ENCODE results near the gene NCAPH2. TPM values are rescaled to one million over a fixed set of nuclear protein-coding genes. Genes with fewer than 3 reads are reported as not detected.

NCAPH2 gene
- total and polyA plus RNA-seq, 2 of the 8 experiments (the other 6 are each of a cell fraction or from before 2014, with no cell fraction given) = 62.2 to 81.6 TPM

GRCh38 chr22:50521710-50522109 is 13.7 kb downstream of the NCAPH2 start:
- H3K56ac ChIP-seq (replicated peaks; ENCODE audit: insufficient read length, low read depth, low read length) = no peak overlapping the region
- CTCF ChIA-PET (ENCODE audit: partially characterized antibody) = interaction anchor here (0.6 to 1.5 kb wide), 4 partner anchors 24 to 797 kb away, joined by 3 read pairs; no protein-coding TSS in a partner anchor
- no peak overlapping the region for H3K14ac ChIP-seq (ENCODE audit: insufficient read length)
- peaks cover under 1% of the 10 kb centered on the region; the same call in 1 of the 2 replicates for H3K79me1 ChIP-seq (ENCODE audit: low read depth, low read length)
- no peak overlapping the region for H3K27ac ChIP-seq (ENCODE audit: low read depth, low read length)
- H2AK5ac ChIP-seq (ENCODE audit: low read depth, low read length) = no peak overlapping the region
- no peak overlapping the region for H2BK12ac ChIP-seq (ENCODE audit: low read depth, low read length)
- H3K36me3 ChIP-seq (ENCODE audit: control insufficient read depth in 2 of 4, insufficient read depth in 4 of 4, low read length in 3 of 4) = peaks cover 4 to 25% (median 19%) of the 10 kb centered on the region in 4 experiments; a peak in 7 of 8 replicates
- H3K18ac ChIP-seq (ENCODE audit: extremely low read depth, low read length) = no peak overlapping the region
- no peaks in the 10 kb centered on the region for H3K79me2 ChIP-seq (ENCODE audit: control insufficient read depth in 1 of 2, insufficient read depth in 2 of 2, low read length in 2 of 2)
- no peak for DNase-seq (ENCODE audit: low read depth in 1 of 2, low spot score in 2 of 2)
- H3K4ac ChIP-seq (replicated peaks; ENCODE audit: insufficient read length, low read depth, low read length) = no peak overlapping the region
- no peak overlapping the region for H2BK15ac ChIP-seq (ENCODE audit: low read length)
- POLR2A ChIA-PET (ENCODE audit: partially characterized antibody) = interaction anchor here (1.0 to 1.7 kb wide), 2 partner anchors 13 to 57 kb away, joined by 3 to 9 read pairs; partner anchors contain the start of genes LMF2 and NCAPH2
- H4K91ac ChIP-seq (replicated peaks; ENCODE audit: insufficient read length, low read length) = no peak overlapping the region
- peaks cover 0 to 6% (median 2%) of the 10 kb centered on the region in 4 experiments; a peak in 5 of 7 replicates for H3K4me1 ChIP-seq (replicated peaks in 1 of 4; ENCODE audit: control insufficient read depth in 3 of 4, insufficient read depth in 4 of 4, low read length in 3 of 4)
- H3K4me3 ChIP-seq (ENCODE audit: extremely low read depth in 1 of 4, insufficient read depth in 2 of 4, low read depth in 3 of 4, low read length in 4 of 4) = no peak overlapping the region
- no peak for FAIRE-seq
- 80% methylated on average over 10 of the region's 10 CpGs; no CpG with 5 or more reads in 1 of the 2 experiments for WGBS, 2 experiments (ENCODE audit: extremely low coverage in 1 of 2, insufficient coverage in 1 of 2, insufficient read length in 1 of 2, insufficient replicate concordance in 2 of 2, low coverage in 1 of 2, low lambda C conversion rate in 2 of 2, missing lambda C conversion rate in 1 of 2)
- no peak overlapping the region for H4K8ac ChIP-seq (ENCODE audit: extremely low read depth, insufficient read depth, low read length)
- no peak overlapping the region for H2AFZ ChIP-seq (ENCODE audit: low read length)
- no peaks in the 10 kb centered on the region for H3K9me3 ChIP-seq (ENCODE audit: insufficient read depth in 2 of 2, low read depth in 1 of 2, low read length in 1 of 2)
- no peak overlapping the region for H3K4me2 ChIP-seq (ENCODE audit: insufficient read depth in 1 of 2, low read depth in 2 of 2, low read length in 2 of 2)
- H3K23me2 ChIP-seq (ENCODE audit: low read depth, low read length) = peaks cover 15% of the 10 kb centered on the region; the same call in 1 of the 2 replicates
- no peak overlapping the region for H2BK20ac ChIP-seq (ENCODE audit: low read length)
- H2BK5ac ChIP-seq (ENCODE audit: low read depth, low read length) = no peak overlapping the region
- peaks cover 2 to 19% of the 10 kb centered on the region in 2 experiments for H4K20me1 ChIP-seq (replicated peaks in 1 of 2; ENCODE audit: control insufficient read depth in 1 of 2, insufficient read depth in 2 of 2, low read length in 2 of 2)
- no peak overlapping the region for H4K5ac ChIP-seq (ENCODE audit: insufficient read length, low read depth, low read length)
- no peak overlapping the region for H3K9ac ChIP-seq (replicated peaks in 1 of 4; ENCODE audit: extremely low read depth in 1 of 4, low read depth in 3 of 4, low read length in 3 of 4)
- peaks cover 0 to 2% (median 1%) of the 10 kb centered on the region in 4 experiments; a peak in 1 of 7 replicates for H3K27me3 ChIP-seq (replicated peaks in 1 of 4; ENCODE audit: control insufficient read depth in 3 of 4, extremely low read depth in 1 of 4, insufficient read depth in 3 of 4, low read length in 3 of 4)
- H3K23ac ChIP-seq (ENCODE audit: insufficient read length) = no peak overlapping the region
- no peak overlapping the region for H2BK120ac ChIP-seq (replicated peaks; ENCODE audit: low read depth, low read length)
- no peak for TF ChIP-seq EP300 (IDR thresholded peaks at IDR 0.05; ENCODE audit: borderline replicate concordance in 1 of 2, low read depth in 2 of 2, low read length in 2 of 2)
- TF ChIP-seq JUN (IDR thresholded peaks at IDR 0.05; ENCODE audit: low read depth, low read length) = no peak
- no peak for TF ChIP-seq SIX5 (IDR thresholded peaks at IDR 0.05; ENCODE audit: low read depth, low read length)
- no peak for TF ChIP-seq CBX8 (IDR thresholded peaks at IDR 0.05; ENCODE audit: borderline replicate concordance, low read depth, low read length)
- TF ChIP-seq NANOG (IDR thresholded peaks at IDR 0.05; ENCODE audit: insufficient read depth, low read depth, low read length, poor library complexity, severe bottlenecking) = no peak
- TF ChIP-seq BRCA1 (IDR thresholded peaks at IDR 0.05; ENCODE audit: low read depth, low read length) = no peak
- TF ChIP-seq JUND (IDR thresholded peaks at IDR 0.05; ENCODE audit: low read length) = no peak
- TF ChIP-seq HDAC6 (IDR thresholded peaks at IDR 0.05; ENCODE audit: low read depth, low read length) = no peak
- TF ChIP-seq GABPA (IDR thresholded peaks at IDR 0.05; ENCODE audit: borderline replicate concordance, insufficient read depth, low read length) = no peak
- no peak for TF ChIP-seq RFX5 (IDR thresholded peaks at IDR 0.05; ENCODE audit: borderline replicate concordance, low read depth, low read length)
- TF ChIP-seq TBP (IDR thresholded peaks at IDR 0.05; ENCODE audit: low read depth, low read length) = no peak
- no peak for TF ChIP-seq EZH2 (IDR thresholded peaks at IDR 0.05; ENCODE audit: low read depth, low read length, severe bottlenecking)
- TF ChIP-seq SIN3A (conservative IDR thresholded peaks at IDR 0.05 in 1 of 2, IDR thresholded peaks at IDR 0.05 in 1 of 2; ENCODE audit: low read depth in 1 of 2, low read length in 2 of 2) = no peak

Data from H1 (cell line).